GM12892 (cell line): Measurements from ENCODE around the gene SLC6A8.

Experiments used
- POLR2A ChIP-seq: IDR thresholded peaks from 2 replicates; pipeline ENCODE4 v1.6.1; 2011; ENCODE audit warnings: low read depth, low read length, control low read depth
- TAF1 ChIP-seq: IDR thresholded peaks from 2 replicates; pipeline ENCODE4 v1.6.1; 2011; ENCODE audit warnings: low read depth, mild to moderate bottlenecking, control low read depth, low read length, borderline replicate concordance

DNA sequence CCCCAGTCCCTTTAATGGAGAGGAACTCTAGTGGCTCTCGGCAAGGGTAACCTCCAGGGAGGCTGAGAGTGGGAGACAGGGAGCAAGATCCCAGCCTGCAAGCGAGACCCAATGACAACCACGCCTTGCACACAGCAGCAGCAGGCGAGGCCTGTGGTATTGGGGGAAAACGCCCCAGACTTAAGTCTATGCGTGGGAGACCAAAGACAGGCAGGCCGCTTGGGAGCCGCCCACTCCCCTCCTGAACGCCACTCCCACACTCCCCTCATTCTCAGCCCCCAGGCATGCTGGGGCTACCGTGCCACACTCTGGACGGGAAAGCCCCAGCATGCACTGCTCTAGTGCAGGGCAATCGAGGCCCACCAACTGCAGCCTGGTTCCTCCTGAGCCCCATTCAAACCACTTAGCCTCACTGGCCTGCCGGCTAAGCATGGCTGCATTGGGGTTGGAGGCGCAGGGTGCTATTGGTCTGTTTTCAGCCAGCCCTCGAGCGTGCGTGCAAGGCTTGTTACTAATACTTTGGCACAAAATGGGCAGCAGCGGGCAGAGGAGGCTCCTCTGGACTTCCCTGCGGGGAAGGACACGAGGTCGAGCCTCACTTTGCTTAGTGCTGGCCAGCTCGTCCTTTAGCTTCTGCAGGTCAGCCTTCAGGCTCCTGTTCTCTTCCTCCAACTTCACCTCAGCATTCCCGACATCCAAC is 14.8 kb downstream of the SLC6A8 start:
- TF ChIP-seq TAF1 (no peak), POLR2A (no peak)
